HG02588 (cell line): Measurements from ENCODE around the gene CSGALNACT2.
"Not testable (repeated sequence)": the region's sequence is repeated elsewhere in the genome, so short reads cannot be mapped to it uniquely, and the experiment has no call there.

Source experiments
- ATAC-seq: cut with Tn5 transposase; IDR thresholded peaks from one replicate; pipeline ENCODE4 v1.9.1; 2021; ENCODE audit warnings: mild to moderate bottlenecking, moderate library complexity; ENCODE audit not compliant: unreplicated experiment

CSGALNACT2 gene

DNA sequence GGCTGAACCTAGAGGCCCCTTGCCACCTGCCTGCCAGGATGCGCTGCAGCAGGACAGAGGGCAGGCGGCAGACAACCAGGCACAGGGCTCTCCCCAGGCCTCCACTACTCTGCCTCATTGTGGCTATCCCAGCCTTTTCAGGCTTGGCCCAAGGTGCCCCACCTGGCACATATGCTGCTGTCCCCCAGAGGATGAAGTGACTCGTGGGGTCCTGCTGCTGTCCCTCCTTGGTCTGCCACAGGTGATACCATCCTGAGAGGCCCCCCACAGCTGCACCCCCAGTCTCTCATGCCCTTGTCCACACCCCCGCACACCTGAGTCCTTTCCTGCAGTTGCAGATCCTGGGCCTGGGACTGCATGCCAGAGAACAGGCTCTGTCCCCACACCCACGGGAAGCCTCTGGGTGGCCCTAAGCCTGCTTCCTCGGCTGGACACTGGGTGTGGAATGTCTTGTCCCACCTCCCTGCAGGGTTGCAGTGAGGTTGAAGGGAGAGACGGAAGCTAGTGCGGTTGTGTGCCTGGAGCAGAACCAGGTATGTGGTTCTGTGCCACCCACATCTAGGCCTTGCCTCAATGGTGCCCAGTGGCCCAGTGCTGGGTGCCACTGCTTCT is 73.3 kb downstream of the CSGALNACT2 start:
- no peak for ATAC-seq

- no peak for ATAC-seq
Observed at GRCh38 chr10:43212043-43212721, 73.9 kb downstream of the CSGALNACT2 start.

GRCh38 chr10:43214071-43214955 is 76.1 kb downstream of the CSGALNACT2 start:
- no peak for ATAC-seq

- ATAC-seq, result no peak
Observed at GRCh38 chr10:43214956-43215561, 76.8 kb downstream of the CSGALNACT2 start.

- ATAC-seq, result no peak
Observed at GRCh38 chr10:43215758-43216455, 77.7 kb downstream of the CSGALNACT2 start.

GRCh38 chr10:43216931-43217562 is 78.8 kb downstream of the CSGALNACT2 start:
- no peak for ATAC-seq

DNA sequence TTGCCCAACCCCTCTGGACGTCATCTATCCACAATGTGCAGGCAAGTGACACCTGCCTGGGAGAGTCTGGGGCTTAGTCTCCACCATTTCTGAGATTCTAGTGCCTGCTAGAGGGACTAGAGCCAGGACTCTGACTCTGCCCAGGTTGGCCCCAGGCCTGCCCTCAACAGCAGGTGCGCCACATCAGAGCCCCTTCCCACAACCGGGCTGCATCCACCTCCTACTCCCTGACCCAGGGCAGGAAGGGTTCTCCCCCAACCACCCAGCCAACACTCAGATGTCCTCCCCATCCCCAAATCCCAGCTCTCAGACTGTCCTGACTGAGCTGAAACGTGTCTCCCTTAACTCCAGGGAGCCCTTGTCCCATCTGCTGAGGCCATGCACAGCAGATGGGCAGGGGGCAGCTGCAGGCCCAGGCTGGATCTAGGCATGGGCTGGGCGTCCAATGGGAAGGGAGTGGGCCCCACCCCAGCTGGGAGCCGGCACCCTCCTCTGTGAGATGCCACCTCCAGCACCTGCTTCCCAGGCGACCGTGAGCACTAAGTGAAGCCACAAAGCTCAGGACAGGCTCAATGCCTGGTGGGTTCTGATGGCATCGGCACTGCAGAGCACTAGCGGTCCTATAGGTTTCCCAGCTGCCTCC is 79.4 kb downstream of the CSGALNACT2 start:
- no peak for ATAC-seq

DNA sequence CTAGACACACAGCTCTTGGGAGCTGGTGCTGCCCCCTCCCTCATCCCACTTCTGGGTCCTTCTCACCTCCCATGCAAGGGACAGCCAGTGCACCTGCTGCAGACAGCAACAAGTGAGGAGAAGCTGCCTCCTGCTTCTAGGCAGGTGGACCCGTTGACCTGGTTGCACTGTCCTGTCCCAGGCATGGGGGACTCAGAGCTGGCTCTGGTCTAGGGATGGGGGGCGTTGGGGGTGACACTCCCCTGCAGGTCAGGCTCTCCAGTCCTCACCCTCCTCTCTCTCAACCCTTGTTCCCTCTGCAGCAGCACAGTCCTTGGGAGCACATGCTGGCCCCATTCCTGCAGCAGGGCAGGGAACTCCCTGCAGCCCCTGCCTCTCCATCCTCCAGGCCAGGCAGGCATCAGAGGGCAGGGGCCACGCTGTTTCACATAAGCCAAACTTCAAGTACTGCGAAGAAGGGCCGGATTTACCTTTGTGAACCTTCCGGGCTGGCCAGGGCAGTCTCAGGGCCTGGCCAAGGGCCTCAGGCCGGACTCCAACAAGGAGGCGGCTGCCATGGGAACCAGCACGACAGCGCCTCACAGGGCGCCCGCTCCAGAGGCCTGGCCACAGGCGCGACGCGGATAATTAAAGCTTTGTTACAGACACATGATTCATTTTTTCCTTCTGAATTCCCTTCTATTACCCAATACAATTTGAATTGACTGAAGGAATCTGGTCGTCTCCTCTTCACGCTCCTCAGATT is 80.1 kb downstream of the CSGALNACT2 start:
- no peak for ATAC-seq

- no peak for ATAC-seq
Observed at GRCh38 chr10:43218951-43219837, 80.9 kb downstream of the CSGALNACT2 start.

GRCh38 chr10:43219848-43220247 is 81.6 kb downstream of the CSGALNACT2 start:
- no peak for ATAC-seq

GRCh38 chr10:43220251-43220650 is 82.0 kb downstream of the CSGALNACT2 start:
- not testable (repeated sequence) for ATAC-seq

GRCh38 chr10:43220657-43221418 is 82.6 kb downstream of the CSGALNACT2 start:
- no peak for ATAC-seq

DNA sequence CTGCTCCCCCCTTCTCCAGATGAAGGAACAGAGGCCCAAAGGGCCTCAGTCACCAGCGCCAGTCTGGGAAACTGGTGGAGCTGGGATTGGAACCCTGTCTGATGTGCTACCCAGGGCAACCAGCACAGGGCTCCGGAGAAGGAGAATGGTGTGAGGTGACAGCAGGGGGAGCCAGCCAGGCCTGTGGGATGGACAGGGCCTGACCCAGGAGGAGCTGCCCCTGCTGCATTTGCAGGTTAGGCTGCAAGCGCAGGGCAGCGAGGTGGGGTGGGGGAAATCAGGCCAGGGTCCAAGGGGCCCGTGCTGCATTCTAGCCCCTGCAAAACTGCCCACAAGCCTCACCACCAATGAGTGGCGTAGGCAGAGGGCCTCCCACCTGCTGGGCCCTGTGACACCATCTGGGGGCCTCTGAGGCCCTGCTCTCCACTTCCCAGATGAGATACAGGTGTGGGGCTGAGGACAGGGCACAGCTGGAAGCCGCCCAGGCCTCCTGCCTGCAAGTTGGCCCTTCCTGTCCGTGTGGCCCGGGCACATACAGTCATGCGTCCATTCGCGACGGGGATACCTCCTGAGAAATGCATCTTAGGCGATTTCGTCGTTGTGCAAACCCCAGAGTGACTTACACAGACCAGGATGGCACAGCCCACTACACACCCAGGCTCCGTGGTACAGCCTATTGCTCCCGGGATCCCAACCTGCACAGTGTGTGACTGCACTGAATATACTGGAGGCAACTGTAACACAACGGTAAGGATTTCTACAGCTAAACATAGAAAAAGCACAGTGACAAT is 83.4 kb downstream of the CSGALNACT2 start:
- no peak for ATAC-seq

DNA sequence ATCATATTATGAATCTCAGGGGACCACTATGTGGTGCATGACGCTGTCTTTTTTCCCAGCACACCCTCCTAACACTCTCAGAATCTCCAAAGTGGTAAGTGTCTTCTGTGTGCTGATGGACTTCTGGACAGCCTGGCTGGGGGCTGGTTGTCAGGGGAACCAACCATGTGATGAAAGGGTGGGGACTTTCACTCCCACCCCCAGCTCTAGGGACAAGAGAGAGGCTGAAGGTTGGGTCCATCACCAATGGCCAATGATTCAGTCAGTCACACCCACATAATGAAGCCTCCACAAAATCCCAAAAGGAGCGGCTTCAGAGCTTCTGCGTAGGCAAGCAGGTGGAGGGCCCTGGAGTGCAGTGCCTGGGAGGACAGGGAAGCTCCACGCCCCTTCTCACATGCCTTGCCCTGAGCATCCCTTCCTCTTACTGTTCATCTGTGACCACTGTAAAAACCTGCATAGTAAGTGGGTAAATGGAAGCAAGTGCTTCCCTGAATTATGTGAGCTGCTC is 84.0 kb downstream of the CSGALNACT2 start:
- no peak for ATAC-seq

GRCh38 chr10:43223056-43223455 is 84.8 kb downstream of the CSGALNACT2 start:
- ATAC-seq, result no peak

GRCh38 chr10:43224321-43224720 is 86.1 kb downstream of the CSGALNACT2 start:
- ATAC-seq, result no peak
